ENCODE data around the gene FXYD7.
A peak's percentile ranks its signal among the peaks of the same experiment; 100 is the strongest.
"Not testable (repeated sequence)": the region's sequence is repeated elsewhere in the genome, so short reads cannot be mapped to it uniquely, and the experiment has no call there.

Gene FXYD7

DNA sequence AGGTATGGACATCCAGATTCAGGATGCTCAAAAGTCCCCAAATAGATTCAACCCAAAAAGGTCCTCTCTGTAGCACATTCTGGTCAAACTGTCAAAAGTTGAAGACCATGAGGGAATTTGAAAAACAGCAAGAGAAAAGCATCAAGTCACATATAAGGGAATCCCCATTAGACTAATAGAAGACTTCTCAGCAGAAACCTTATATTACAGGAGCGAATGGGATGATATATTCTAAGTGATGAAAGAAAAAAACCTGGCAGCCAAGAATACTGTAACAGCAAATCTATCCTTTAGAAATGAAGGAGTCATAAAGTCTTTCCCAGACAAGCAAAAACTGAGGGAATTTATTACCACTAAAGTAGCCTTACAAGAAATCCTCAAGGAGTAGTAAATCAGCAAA, 41.2 kb downstream of the FXYD7 start:
- Histone ChIP-seq H3K9ac (ENCODE audit: insufficient read length, low read depth) (no peak overlapping the region), H3K9me3 (ENCODE audit: insufficient read depth, low read length) (peaks cover 5% of the 10 kb centered on the region; the same call in 1 of the 2 replicates), H3K27me3 (ENCODE audit: insufficient read depth, insufficient read length) (no peaks in the 10 kb centered on the region), H3K4me3 (ENCODE audit: insufficient read length, low read depth) (no peak overlapping the region), H3K4me1 (ENCODE audit: insufficient read depth, insufficient read length) (no peaks in the 10 kb centered on the region), H3K36me3 (ENCODE audit: insufficient read depth, insufficient read length, low read length) (no peaks in the 10 kb centered on the region)
- no peak for TF ChIP-seq ZNF274 (IDR thresholded peaks at IDR 0.05; ENCODE audit: low read depth, low read length)
- TF ChIP-seq YY1 (IDR thresholded peaks at IDR 0.05; ENCODE audit: insufficient read depth, insufficient read length): no peak
- no peak for TF ChIP-seq SUZ12 (IDR thresholded peaks at IDR 0.05; ENCODE audit: extremely low read depth, insufficient read depth, insufficient read length)
- no peak for DNase-seq (ENCODE audit: low read depth, low spot score)

DNA sequence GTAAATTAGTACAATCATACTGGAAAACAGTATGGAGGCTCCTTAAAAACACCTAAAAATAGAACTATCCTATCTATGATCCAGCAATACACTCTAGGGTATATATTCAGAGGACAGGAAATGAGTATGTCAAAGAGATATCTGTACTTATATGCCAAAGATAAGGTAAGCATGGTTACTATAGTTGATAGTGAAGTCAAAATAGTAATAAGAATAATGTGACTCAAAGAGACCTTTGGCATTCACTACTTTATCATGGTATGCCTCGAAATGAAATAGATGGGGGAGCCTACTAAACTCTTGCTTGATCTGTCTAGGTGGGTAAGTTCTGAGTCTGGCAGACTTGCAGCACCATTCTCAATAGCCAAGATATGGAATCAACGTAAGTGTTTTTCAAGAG, 41.8 kb downstream of the FXYD7 start:
- H3K4me3 ChIP-seq (ENCODE audit: insufficient read length, low read depth): no peak overlapping the region
- no peaks in the 10 kb centered on the region for H3K36me3 ChIP-seq (ENCODE audit: insufficient read depth, insufficient read length, low read length)
- TF ChIP-seq ZNF274 (IDR thresholded peaks at IDR 0.05; ENCODE audit: low read depth, low read length) (no peak), YY1 (IDR thresholded peaks at IDR 0.05; ENCODE audit: insufficient read depth, insufficient read length) (no peak), SUZ12 (IDR thresholded peaks at IDR 0.05; ENCODE audit: extremely low read depth, insufficient read depth, insufficient read length) (no peak)
- no peaks in the 10 kb centered on the region for H3K27me3 ChIP-seq (ENCODE audit: insufficient read depth, insufficient read length)
- no peak for DNase-seq (ENCODE audit: low read depth, low spot score)
- peaks cover 5% of the 10 kb centered on the region; the same call in 1 of the 2 replicates for H3K9me3 ChIP-seq (ENCODE audit: insufficient read depth, low read length)
- no peak overlapping the region for H3K9ac ChIP-seq (ENCODE audit: insufficient read length, low read depth)
- no peaks in the 10 kb centered on the region for H3K4me1 ChIP-seq (ENCODE audit: insufficient read depth, insufficient read length)

DNA sequence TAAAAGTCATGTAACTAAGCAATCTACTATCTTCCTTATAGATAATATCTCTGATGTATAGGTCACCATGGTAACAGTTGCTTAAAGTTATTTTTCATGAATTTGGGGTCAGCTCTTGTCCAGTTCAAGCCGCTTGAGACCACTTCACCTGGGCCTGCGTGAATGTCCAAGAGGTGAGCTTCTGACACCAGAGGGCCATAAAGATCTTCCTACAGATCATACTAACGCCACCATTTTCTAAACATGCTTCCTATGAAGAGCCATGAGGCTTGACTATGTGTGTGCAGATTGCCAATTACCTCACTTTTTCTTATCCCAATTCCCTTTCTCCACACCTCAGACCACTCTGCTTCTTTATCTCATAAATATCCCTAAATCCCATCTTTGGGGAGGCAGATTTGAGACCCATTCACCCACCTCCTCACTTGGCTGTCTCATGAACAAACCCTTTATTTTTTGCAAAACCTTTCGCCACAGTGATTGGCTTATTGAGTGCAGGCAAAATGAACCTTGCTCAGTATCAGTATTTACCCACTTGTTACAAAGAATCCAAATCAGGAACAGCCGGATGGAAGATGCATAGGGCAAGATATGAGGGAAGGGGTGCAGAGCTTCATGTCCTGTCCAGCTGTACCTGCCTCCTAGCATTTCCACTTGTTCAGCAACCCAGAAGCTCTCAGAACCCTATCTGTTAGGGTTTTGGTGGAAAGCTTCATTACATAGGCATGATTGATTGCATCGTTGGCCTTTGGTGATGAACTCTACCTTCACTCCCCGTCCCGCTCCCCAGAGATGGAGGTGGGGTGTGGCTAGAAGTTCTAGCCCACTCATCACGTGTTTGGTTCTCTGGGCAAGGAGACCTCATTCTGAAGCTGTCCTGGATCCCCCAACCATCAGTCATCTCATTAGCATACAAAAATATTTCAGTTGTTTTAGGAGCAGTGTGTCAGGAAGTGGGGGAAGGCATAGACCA, 51.2 kb downstream of the FXYD7 start:
- no peaks in the 10 kb centered on the region for H3K9me3 ChIP-seq (ENCODE audit: insufficient read depth, low read length)
- H3K4me1 ChIP-seq (ENCODE audit: insufficient read depth, insufficient read length): no peaks in the 10 kb centered on the region
- H3K27me3 ChIP-seq (ENCODE audit: insufficient read depth, insufficient read length): no peaks in the 10 kb centered on the region
- no peak for TF ChIP-seq ZNF274 (IDR thresholded peaks at IDR 0.05; ENCODE audit: low read depth, low read length)
- no peak for TF ChIP-seq SUZ12 (IDR thresholded peaks at IDR 0.05; ENCODE audit: extremely low read depth, insufficient read depth, insufficient read length)
- no peak for TF ChIP-seq YY1 (IDR thresholded peaks at IDR 0.05; ENCODE audit: insufficient read depth, insufficient read length)
- H3K9ac ChIP-seq (ENCODE audit: insufficient read length, low read depth): no peak overlapping the region
- no peaks in the 10 kb centered on the region for H3K36me3 ChIP-seq (ENCODE audit: insufficient read depth, insufficient read length, low read length)
- H3K4me3 ChIP-seq (ENCODE audit: insufficient read length, low read depth): no peak overlapping the region
- no peak for DNase-seq (ENCODE audit: low read depth, low spot score)

DNA sequence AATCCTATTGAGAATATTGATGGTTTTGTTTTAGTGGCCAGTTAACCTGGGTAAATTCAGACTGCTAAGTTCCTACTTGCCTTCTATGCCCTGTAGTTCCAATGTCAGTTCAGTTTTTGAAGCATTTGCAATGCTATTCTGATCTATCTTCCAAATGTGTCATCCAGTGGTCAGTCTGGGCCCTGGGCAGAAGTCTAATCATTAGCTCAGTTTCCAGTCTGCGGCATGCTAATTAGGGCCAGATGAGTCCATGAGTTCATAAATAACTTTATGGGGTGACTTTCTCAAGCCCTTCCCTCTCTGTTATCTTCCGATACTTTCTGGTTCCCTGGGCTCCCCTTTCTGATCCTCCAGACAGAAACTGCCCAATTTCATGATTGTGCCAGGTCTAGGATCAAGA, 52.8 kb downstream of the FXYD7 start:
- no peak overlapping the region for H3K9ac ChIP-seq (ENCODE audit: insufficient read length, low read depth)
- no peaks in the 10 kb centered on the region for H3K9me3 ChIP-seq (ENCODE audit: insufficient read depth, low read length)
- DNase-seq (ENCODE audit: low read depth, low spot score): no peak
- no peaks in the 10 kb centered on the region for H3K27me3 ChIP-seq (ENCODE audit: insufficient read depth, insufficient read length)
- H3K36me3 ChIP-seq (ENCODE audit: insufficient read depth, insufficient read length, low read length): no peaks in the 10 kb centered on the region
- TF ChIP-seq YY1 (IDR thresholded peaks at IDR 0.05; ENCODE audit: insufficient read depth, insufficient read length): no peak
- no peak for TF ChIP-seq SUZ12 (IDR thresholded peaks at IDR 0.05; ENCODE audit: extremely low read depth, insufficient read depth, insufficient read length)
- TF ChIP-seq ZNF274 (IDR thresholded peaks at IDR 0.05; ENCODE audit: low read depth, low read length): no peak
- no peaks in the 10 kb centered on the region for H3K4me1 ChIP-seq (ENCODE audit: insufficient read depth, insufficient read length)
- H3K4me3 ChIP-seq (ENCODE audit: insufficient read length, low read depth): no peak overlapping the region

- not testable (repeated sequence) for H3K9ac ChIP-seq (ENCODE audit: insufficient read length, low read depth); H3K36me3 ChIP-seq (ENCODE audit: insufficient read depth, insufficient read length, low read length); DNase-seq (ENCODE audit: low read depth, low spot score); H3K27me3 ChIP-seq (ENCODE audit: insufficient read depth, insufficient read length); H3K4me1 ChIP-seq (ENCODE audit: insufficient read depth, insufficient read length); H3K4me3 ChIP-seq (ENCODE audit: insufficient read length, low read depth); H3K9me3 ChIP-seq (ENCODE audit: insufficient read depth, low read length)
Measured at GRCh38 chr19:35196861-35197260, 53.8 kb downstream of the FXYD7 start.

DNA sequence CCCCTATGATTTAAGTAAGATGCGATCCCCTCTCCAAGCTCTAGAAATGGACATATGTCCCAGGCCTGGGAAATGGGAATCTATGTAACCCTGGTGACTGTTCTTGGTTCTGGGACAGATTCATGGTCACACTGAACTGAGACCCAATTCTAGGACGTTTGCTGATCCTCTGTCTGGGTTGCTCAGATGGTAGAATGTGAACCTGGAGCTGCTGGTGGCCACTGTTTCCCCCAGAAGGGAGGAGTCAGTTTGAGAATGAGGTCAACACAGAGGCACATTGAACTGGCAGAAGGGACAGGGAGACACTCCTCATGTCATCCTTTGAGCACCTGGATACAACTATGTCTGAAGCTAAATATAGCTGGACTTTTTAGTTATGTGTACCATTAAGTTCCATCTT, 56.4 kb downstream of the FXYD7 start:
- Histone ChIP-seq H3K4me1 (ENCODE audit: insufficient read depth, insufficient read length) (peaks cover 8% of the 10 kb centered on the region), H3K9me3 (ENCODE audit: insufficient read depth, low read length) (no peaks in the 10 kb centered on the region), H3K4me3 (ENCODE audit: insufficient read length, low read depth) (no peak overlapping the region), H3K27me3 (ENCODE audit: insufficient read depth, insufficient read length) (no peaks in the 10 kb centered on the region), H3K36me3 (ENCODE audit: insufficient read depth, insufficient read length, low read length) (no peaks in the 10 kb centered on the region), H3K9ac (ENCODE audit: insufficient read length, low read depth) (no peak overlapping the region)
- TF ChIP-seq SUZ12 (IDR thresholded peaks at IDR 0.05; ENCODE audit: extremely low read depth, insufficient read depth, insufficient read length) (no peak), ZNF274 (IDR thresholded peaks at IDR 0.05; ENCODE audit: low read depth, low read length) (no peak), YY1 (IDR thresholded peaks at IDR 0.05; ENCODE audit: insufficient read depth, insufficient read length) (no peak)
- DNase-seq (ENCODE audit: low read depth, low spot score): no peak

DNA sequence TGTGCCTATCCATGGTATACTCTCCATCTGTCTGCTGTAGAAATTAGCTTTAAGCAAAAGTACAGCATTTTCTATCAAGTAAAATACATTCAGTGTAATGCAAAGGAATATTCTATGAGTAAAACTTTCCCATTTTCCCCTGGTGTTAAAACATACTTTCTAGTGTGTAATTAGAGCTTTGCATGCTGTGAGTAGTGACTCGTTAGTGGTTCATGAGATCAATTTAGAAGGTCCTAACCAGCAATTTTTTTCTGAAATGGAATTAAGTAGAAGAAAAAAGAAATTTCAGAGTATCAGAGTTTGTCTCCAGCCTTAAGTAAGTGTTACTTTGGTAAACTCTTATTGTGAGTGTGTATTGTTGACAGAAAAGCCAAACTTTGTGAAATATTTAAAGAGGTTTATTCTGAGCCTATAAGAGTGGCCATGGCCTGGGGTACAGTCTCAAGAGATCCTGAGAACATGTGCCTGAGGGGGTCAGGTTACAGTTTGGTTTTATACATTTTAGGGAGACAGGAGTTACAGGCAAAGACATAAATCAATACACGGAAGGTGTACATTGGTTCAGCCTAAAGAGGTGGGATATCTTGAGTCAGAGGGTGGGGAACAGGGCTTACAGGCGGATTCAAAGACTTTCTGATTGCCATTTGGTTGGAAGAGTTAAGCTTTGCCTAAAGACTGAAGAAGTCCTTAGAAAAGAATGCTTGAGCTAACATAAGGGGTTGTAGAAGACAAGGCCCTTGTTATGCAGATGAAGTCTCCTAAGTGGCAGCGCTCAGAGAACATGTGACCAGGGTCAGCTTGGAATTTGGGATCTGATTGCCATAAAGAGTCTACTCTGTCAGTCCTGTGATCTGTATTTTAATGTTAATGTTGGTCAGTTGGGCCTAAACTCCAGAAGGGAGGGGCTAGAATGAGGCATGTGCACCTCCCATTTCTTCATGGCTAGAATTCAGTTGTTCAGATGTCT, 60.0 kb downstream of the FXYD7 start:
- Histone ChIP-seq H3K9ac (ENCODE audit: insufficient read length, low read depth) (no peak overlapping the region), H3K4me1 (ENCODE audit: insufficient read depth, insufficient read length) (peaks cover 11% of the 10 kb centered on the region), H3K4me3 (ENCODE audit: insufficient read length, low read depth) (no peak overlapping the region), H3K9me3 (ENCODE audit: insufficient read depth, low read length) (no peaks in the 10 kb centered on the region), H3K36me3 (ENCODE audit: insufficient read depth, insufficient read length, low read length) (no peaks in the 10 kb centered on the region), H3K27me3 (ENCODE audit: insufficient read depth, insufficient read length) (no peaks in the 10 kb centered on the region)
- DNase-seq (ENCODE audit: low read depth, low spot score): peak; percentile 92
- TF ChIP-seq ZNF274 (IDR thresholded peaks at IDR 0.05; ENCODE audit: low read depth, low read length) (no peak), SUZ12 (IDR thresholded peaks at IDR 0.05; ENCODE audit: extremely low read depth, insufficient read depth, insufficient read length) (no peak), YY1 (IDR thresholded peaks at IDR 0.05; ENCODE audit: insufficient read depth, insufficient read length) (no peak)
